HG03378 (cell line): ENCODE data around the gene SMIM41.

Experiments
- ATAC-seq: cut with Tn5 transposase; IDR thresholded peaks from one replicate; pipeline ENCODE4 v1.9.1; 2021; ENCODE audit warnings: mild to moderate bottlenecking, moderate library complexity; ENCODE audit not compliant: unreplicated experiment

SMIM41 gene

GRCh38 chr12:52145228-52146088 lies 66.0 kb downstream of the SMIM41 start:
- ATAC-seq: no peak

DNA sequence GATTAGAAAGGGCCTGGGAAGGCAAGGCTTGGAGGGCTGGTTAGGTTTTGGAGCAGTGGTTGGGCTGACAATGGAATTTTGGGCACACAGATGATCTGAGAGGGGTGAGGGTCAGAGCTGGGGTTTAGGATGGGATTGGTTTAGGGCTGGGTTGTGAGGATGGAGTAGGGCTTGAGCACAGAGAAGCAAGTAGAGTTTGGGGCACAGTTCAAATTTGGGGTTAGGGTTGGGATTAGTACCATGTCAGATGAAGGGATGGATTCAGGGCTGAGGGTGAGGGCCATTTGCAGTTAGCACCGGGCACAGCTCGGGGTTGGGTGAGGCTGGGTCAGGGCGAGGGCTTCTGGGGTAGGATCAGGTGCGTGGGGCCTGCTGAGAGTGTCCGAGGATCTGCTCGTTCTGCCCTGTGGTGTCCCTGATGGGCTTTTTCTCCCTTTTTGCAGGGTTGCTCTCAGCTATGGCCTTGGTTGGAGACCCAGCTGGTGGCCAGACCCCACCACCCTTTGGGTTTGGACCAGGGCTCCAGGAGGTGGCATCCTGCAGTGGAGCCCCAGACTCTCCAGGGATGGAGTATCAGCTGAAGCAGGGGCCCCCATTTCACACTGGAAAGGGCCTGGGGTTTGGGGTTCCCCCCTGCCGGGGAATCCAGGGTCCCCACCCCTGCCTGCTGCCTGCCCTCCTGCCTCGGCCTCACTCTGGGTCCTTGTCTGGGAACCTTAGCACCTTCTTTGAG lies 66.8 kb downstream of the SMIM41 start:
- ATAC-seq: no peak

DNA sequence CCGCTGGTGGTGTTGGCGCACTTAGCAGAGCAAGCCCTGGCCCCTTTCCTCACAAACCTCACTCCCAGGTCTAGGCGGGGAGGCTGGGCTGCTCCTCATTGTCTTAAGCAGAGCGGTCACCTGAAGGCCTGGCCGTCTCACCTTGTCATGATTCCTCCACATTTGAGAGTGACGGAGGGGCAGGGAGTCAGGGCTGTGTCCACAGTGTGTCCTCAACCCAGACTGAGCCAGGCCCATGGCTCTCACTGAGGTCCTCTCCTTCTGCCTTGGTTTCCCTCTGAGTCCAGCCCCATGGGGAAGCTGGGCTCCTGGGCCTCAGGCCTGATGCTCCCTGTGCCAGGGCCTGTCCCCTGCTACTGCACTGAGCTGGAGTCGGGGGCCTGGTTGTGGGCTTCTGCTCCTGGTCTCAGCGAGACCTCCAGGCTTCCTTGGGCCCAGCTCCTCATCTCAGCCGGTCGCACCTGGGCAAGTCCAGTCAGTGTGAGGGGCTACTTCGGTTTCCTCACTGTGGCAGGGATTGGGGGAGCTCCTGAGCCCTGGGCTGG lies 67.4 kb downstream of the SMIM41 start:
- no peak for ATAC-seq

DNA sequence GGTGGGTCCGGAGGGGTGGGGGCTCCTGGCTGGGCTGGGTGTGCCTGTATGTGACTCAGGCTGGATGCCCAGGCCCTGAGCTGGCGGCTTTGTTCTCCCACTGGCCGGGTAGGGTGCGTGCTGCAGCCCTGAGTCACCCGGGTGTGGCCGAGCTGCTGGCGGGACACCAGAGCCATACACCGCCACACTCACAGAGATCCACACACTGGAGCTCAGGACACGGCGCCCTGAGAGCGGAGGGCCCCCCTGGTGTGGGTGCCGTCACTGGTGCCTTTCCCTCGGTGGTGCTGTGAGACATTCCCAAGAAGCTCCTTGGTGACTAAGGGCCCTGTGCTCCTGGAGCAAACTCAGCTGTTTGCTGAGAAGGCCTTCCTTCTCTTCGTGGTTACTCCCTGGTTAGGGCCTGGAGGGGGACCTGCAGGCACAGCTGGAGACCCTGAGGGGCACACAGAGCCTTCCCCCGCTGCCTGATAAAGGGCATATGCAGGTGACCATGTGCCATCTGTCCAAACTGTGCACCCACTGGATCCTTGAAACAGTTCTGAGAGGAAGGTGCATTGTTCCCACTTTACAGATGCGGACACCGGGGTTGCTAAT lies 68.0 kb downstream of the SMIM41 start:
- ATAC-seq: no peak

DNA sequence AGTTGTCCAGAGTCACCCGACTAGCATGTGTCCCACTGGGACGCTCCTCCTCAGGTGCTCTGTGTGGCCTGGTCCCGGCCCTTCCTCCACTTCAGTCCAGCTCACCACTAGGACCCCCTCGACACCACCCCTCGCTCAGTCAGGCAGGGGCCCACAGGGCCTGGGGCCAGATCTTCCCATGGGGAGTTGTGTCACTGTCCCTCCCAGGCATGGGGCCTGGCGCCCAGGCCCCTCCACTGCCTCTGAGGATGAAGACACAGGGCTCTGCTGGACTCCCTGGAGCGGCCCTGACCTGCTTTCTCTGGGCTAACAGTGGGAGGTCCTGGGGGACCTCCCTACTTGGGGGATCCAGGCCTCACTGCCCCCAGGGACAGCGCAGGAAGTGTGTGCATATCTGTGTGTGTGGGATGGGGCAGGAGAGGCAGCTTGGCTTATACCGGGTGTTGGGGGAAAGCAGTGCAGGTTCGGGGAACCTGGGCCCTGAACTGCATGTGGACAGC lies 68.5 kb downstream of the SMIM41 start:
- ATAC-seq: no peak

DNA sequence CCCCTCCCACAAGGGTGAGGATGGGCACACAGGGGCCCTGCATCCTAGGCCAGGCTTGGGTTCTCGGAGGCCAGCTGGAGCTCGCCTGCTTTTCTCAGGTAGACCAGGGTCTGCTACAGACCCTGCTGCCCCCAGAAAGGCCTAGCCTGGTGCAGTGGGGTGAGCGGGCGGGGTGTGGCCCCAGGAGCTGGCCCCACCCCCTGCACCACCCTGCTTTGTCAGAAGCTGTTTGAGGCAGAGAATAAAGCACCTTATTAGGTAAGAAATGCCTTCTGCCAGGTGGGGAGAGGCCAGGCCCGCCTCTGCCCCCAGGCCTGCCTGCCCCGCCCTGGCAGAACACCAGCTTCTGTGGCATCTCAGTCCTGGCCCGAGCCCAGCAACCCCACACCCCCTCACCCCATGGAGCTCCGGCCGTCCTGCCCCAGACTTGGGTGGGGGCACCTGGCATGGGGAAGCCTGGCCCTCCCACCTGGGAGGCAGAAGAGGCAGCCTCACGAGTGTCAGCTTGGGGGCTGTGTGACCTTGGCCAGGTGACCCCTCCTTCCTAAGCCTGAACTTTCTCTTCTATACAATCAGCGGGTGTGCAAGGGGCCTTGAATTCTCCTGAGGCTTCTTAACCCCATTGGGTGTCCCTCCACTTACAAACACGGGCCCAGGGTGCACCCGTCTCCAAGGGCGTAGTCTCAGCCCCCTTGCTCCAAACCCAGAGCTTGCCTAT lies 69.1 kb downstream of the SMIM41 start:
- ATAC-seq: no peak

DNA sequence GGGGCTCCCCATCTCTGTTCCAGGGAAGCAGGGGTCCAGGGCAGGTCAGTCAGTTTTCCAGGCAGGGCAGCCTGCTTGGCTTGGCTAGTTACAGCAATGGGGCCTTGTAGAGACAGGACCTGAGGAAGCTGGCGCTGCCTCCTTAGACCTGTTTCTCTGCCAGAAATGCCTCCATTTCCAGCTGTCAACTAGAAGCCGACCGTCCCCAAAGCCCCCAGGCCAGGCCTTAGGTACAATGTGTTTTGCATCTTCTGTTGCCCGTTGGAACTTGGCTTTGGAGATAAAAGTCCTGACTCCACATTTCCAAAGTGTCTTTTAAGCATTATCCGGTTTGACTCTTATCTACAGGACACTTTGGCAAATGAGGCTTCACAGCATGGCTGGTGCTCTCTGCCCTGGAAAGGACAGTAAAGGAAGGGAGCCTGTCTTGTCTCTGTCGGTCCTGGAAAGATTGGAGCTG lies 69.7 kb downstream of the SMIM41 start:
- no peak for ATAC-seq

DNA sequence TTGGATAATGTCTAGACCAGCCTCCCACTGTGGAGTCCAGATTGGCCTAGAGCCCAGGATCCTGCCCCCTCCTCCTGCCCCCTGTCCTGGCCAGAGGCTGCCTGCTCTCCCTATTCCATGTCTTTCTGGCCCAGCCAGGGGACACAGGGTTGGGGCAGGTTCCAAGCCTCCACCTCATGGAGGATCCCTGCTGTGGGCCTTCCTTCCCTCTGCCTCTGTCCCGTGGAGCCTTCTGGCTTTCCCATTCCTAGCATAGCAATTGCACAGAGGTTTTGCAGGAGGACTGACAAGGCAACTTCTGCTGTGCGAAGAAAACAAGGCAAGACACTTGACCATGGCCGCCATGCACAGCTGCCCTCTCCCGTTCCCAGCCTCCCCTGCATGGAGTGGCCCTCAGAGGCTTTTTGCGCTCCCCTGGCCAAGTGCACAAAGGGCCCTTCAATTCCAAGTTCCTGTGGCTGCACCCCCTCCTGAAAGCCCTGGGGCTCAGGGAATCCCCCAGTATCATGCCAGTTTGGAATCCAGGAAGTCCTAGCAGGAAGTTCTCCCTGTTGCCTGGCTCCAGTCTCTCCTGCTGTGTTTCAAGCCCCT lies 70.2 kb downstream of the SMIM41 start:
- no peak for ATAC-seq

GRCh38 chr12:52151153-52151836 lies 71.8 kb downstream of the SMIM41 start:
- no peak for ATAC-seq

DNA sequence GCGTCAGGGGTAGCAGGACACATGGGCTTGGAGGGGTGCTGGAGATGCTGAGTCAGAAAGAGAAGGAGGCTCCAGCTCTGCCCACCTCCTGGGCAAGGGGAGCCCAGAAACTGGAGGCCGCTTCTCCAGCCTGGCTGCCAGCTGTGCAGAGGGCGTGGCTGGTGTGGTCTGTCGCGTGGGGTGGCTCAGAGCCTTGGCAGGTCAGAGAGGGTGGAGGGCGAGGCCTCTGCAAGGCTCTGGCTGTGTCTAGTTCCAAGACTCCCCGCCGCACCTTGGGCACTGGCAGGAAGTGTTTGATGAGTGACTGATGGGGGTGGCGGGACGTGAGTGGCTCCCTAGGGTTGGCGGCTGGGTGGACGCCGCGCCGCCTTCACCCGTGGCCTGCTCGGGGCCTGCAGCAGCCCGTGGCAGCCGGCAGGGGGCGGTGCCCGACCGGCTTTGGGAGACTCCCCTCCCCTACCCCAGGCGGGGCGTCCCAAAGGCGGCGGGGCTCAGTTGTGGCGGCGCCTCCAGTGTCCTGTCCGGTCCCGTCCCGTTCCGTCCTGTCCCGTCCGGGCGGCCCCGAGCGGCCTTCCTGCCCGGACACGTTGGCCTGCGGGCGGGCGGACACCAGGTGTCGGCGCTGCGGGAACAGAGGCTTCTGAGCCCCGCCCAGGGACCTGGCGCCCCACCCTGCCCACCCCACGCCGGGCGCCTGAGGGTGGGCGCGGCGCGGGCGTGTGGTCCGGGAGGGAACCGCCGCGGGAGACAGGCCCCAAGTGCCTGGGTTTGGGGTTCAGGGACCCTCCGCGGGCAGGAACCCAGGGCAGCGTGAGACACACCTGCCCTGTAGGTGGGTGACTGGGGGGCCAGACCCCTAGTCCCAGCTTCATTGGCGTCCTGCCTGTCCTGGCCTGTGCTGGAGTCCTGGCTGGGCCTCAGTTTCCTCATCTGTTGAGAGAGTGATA lies 72.6 kb downstream of the SMIM41 start:
- no peak for ATAC-seq

- no peak for ATAC-seq
These were observed 73.4 kb downstream of the SMIM41 start for GRCh38 chr12:52152905-52153317.

DNA sequence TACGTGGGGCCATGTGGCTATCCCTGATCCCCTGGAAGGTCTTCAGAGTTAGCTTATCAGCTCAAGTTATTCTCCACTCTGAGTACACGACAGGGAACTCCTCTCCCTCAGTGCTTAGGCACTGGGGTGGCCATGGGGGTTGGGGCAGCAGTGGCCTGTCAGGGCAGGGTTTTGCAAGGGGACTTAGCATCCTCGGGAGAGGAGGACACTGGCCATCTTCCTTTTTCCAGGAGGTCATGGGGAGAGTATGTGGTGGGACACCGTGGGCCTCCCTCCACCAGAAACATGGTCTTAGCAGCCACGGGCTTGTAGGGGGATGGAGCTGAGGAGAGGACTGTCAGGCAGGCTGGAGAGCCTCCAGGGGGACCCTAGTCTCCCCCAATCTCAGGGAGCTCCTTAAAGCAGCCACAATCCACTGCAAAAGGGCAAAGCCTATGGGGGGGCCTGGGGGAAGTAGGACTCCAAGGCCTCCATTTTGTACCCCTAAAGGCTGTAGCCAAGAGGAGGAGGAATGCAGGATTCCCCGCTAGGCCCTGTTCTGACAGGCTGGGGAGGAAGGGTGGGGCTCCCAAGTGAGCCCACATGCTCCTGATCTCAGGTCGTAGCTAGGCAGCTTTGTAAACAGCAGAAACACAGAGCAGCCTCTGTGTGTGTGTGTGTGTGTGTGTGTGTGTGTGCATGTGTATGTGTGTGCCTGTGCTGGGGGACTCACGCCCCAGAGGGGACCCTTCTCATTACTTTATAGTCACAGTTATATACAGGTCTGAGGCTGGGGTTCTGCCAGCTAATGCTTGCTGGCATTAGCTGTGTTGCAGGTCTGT lies 75.8 kb downstream of the SMIM41 start:
- no peak for ATAC-seq

GRCh38 chr12:52156311-52156710 lies 76.8 kb downstream of the SMIM41 start:
- ATAC-seq: no peak

DNA sequence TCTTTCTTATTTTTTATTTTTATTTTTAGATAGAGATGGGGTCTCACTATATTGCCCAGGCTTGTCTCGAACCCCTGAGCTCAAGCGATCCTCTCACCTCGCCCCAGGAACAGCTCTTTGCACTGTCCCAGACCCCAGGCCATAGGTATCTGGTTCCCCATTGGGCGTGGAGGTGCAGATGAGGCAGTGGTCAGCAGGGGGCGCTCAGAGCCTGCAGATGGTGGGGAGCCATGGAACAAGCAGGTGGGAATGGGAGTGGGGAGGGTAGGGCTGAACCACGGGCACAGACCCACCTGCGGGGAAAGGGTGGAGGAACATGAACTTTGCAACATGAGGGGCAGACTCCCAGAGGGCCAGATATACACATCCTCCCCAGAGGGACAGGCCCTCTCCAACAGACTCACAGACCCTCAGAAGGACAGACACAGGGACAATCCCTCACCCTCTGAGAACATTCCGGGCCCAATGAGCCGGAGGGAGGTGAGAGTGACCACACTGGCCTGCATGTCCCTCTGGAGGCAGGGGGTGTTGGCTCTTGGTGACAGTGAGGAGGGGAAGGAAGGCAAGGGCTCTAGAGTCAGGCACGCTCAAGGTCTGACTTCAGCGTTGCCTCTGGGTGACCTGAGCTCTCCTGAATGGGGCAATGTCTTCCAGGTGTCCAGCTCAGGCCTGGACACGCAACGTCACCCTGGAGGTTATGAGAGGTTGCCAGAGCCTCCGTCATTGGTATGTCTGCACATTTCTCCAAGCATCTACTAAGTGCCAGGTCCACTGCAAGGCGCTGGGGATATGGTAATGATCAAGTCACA lies 77.5 kb downstream of the SMIM41 start:
- ATAC-seq: no peak

DNA sequence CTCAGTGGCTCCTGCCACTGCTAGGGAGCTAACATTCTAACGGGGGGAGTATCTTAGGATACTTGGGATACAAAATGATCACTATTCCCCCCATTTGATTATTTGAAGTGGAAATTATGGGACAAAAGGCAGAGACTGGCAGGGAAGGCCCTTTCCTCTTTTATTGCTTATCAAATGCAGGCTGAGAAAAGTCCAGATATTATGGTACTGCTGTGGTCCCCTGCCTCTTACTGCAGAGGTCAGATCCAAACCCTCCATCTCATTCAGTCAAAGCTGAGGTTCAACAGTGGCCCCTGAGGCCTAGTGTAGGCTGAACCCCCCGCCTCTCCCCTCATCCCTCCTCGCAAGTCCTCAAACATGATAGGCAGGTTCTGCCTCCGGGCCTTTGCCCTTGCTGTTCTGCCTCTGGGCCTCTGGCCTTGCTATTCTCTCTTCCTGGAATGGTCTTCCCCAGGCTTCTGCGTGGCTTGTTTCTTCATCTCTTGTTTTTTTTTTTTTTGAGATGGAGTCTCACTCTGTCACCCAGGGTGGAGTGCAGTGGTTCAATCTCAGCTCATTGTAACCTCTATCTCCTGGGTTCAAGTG lies 78.2 kb downstream of the SMIM41 start:
- no peak for ATAC-seq
